Endothelial cell of umbilical vein (primary cell): ENCODE measurements around the gene EMID1. TPM values are rescaled to one million over a fixed set of nuclear protein-coding genes. Genes with fewer than 3 reads are reported as not detected.

Experiments
- BruUV-seq: library from RNA; stranded (reverse); fragments of 400-500 nt; replicated peaks from 2 replicates; lab custom pipeline; 2021; lab: Mats Ljungman, UMichigan
- CTCF ChIA-PET: fragments of 300-600, 350-600 bp; sonication (Branson Sonifier 250); formaldehyde crosslinking; loops from one replicate; lab custom pipeline; 2021; ENCODE audit warnings: antibody characterized with exemption, inconsistent platforms; lab: Charles Lee
- POLR2A ChIA-PET: fragments of 300-600, 350-600 bp; sonication (Branson Sonifier 250); formaldehyde crosslinking; loops from one replicate; lab custom pipeline; 2021; ENCODE audit warnings: antibody characterized with exemption, inconsistent platforms; lab: Charles Lee
- DNase-seq: peaks from one replicate; pipeline ENCODE4 v3.0.0-alpha.2; 2011; ENCODE audit warnings: low read depth, low spot score
- FAIRE-seq: peaks from 2 replicates; lab custom pipeline; 2011; peaks lifted over from hg19 to GRCh38; lab: Jason Lieb, UNC
- H2AFZ ChIP-seq: 2 replicates; pipeline ENCODE4 v1.6.0; 2012; ENCODE audit warnings: low read depth, low read length, control low read depth, inconsistent platforms
- H3K27ac ChIP-seq: 2 replicates; pipeline ENCODE4 v1.5.1; 2011; ENCODE audit warnings: low read depth, mild to moderate bottlenecking, control low read depth, low read length, moderate library complexity; ENCODE audit not compliant: insufficient read depth
- H3K27me3 ChIP-seq, 2 experiments: 2 replicates each; pipeline versions ENCODE4 v1.6.0 to v1.6.1; 2011; ENCODE audit warnings: low read length in 2 of 2, mixed read lengths in 1 of 2; ENCODE audit not compliant: control insufficient read depth in 2 of 2, insufficient read depth in 2 of 2
- H3K36me3 ChIP-seq, 2 experiments: 2 replicates in 1 of 2; 3 replicates in 1 of 2; pipeline ENCODE4 v1.5.1; 2011; ENCODE audit warnings: low read length in 2 of 2, mild to moderate bottlenecking in 1 of 2, moderate library complexity in 1 of 2; ENCODE audit not compliant: control insufficient read depth in 2 of 2, insufficient read depth in 2 of 2; ENCODE audit errors: extremely low read depth in 1 of 2
- H3K4me1 ChIP-seq: 3 replicates; pipeline ENCODE4 v1.5.1; 2011; ENCODE audit warnings: mild to moderate bottlenecking, low read length; ENCODE audit not compliant: control insufficient read depth, insufficient read depth; ENCODE audit errors: extremely low read depth
- H3K4me2 ChIP-seq: 2 replicates; pipeline ENCODE4 v1.6.1; 2011; ENCODE audit warnings: low read length, control low read depth, mixed read lengths; ENCODE audit not compliant: insufficient read depth
- H3K4me3 ChIP-seq, 3 experiments: fragments of 200-600 bp in 1 of 3; sonication (generic), shearing (Covaris generic) in 1 of 3; replicated peaks in 1 of 3; 2 replicates each; pipeline ENCODE4 v1.5.1; 2011 to 2016; ENCODE audit warnings: control low read depth in 3 of 3, low read length in 3 of 3, mild to moderate bottlenecking in 2 of 3, inconsistent platforms in 1 of 3, low read depth in 1 of 3, moderate library complexity in 1 of 3; ENCODE audit not compliant: insufficient read depth in 1 of 3
- H3K79me2 ChIP-seq: 2 replicates; pipeline ENCODE4 v1.6.0; 2012; ENCODE audit warnings: low read length, inconsistent platforms; ENCODE audit not compliant: control insufficient read depth, insufficient read depth
- H3K9ac ChIP-seq: replicated peaks from 2 replicates; pipeline ENCODE3; 2011; ENCODE audit warnings: low read length, control low read depth; ENCODE audit not compliant: insufficient read depth; ENCODE audit errors: extremely low read depth
- H3K9me1 ChIP-seq: replicated peaks from 3 replicates; pipeline ENCODE4 v1.6.0; 2011; ENCODE audit warnings: mild to moderate bottlenecking, low read length; ENCODE audit not compliant: control insufficient read depth, insufficient read depth; ENCODE audit errors: extremely low read depth
- H3K9me3 ChIP-seq: replicated peaks from 2 replicates; pipeline ENCODE4 v1.5.1; 2012; ENCODE audit warnings: low read length, inconsistent platforms; ENCODE audit not compliant: control insufficient read depth, insufficient read depth
- H4K20me1 ChIP-seq: replicated peaks from 2 replicates; pipeline ENCODE3; 2011; ENCODE audit warnings: mild to moderate bottlenecking, low read length; ENCODE audit not compliant: control insufficient read depth, insufficient read depth; ENCODE audit errors: extremely low read depth
- CTCF ChIP-seq, 2 donors: IDR thresholded peaks; 1 replicate in 1 of 2; 2 replicates in 1 of 2; pipeline ENCODE4 v1.5.1; 2011; ENCODE audit warnings: low read length in 2 of 2, mild to moderate bottlenecking in 2 of 2, moderate library complexity in 2 of 2, control low read depth in 1 of 2, inconsistent platforms in 1 of 2, low read depth in 1 of 2; ENCODE audit not compliant: insufficient read depth in 1 of 2; ENCODE audit errors: extremely low read depth in 1 of 2
- EZH2 ChIP-seq: IDR thresholded peaks from 2 replicates; pipeline ENCODE4 v1.6.1; 2012; ENCODE audit warnings: borderline replicate concordance, low read depth, mild to moderate bottlenecking, moderate library complexity, low read length, inconsistent platforms; ENCODE audit not compliant: severe bottlenecking
- FOS ChIP-seq: IDR thresholded peaks from 2 replicates; pipeline ENCODE4 v1.6.1; 2011; ENCODE audit warnings: mild to moderate bottlenecking, low read length, moderate library complexity, borderline replicate concordance; ENCODE audit not compliant: insufficient read depth
- GATA2 ChIP-seq: IDR thresholded peaks from 2 replicates; pipeline ENCODE4 v1.7.0; 2011; ENCODE audit warnings: low read depth, mild to moderate bottlenecking, moderate library complexity, mixed read lengths, low read length; ENCODE audit not compliant: insufficient read length, insufficient read depth
- JUN ChIP-seq: IDR thresholded peaks from 2 replicates; pipeline ENCODE4 v1.6.1; 2011; ENCODE audit warnings: borderline replicate concordance, low read depth; ENCODE audit not compliant: insufficient read length, insufficient read depth
- MAX ChIP-seq: IDR thresholded peaks from 2 replicates; pipeline ENCODE4 v1.6.1; 2011; ENCODE audit not compliant: insufficient read depth, insufficient read length
- MYC ChIP-seq: IDR thresholded peaks from one replicate; pipeline ENCODE4 v1.6.1; 2011; ENCODE audit warnings: mild to moderate bottlenecking, low read depth, low read length
- POLR2A ChIP-seq: IDR thresholded peaks from 2 replicates; pipeline ENCODE4 v1.6.1; 2012; ENCODE audit warnings: low read depth, mild to moderate bottlenecking, control low read depth, low read length
- POLR2AphosphoS5 ChIP-seq: IDR thresholded peaks from 2 replicates; pipeline ENCODE4 v1.6.1; 2012; ENCODE audit warnings: low read depth, mild to moderate bottlenecking, control low read depth, low read length, moderate library complexity; ENCODE audit not compliant: insufficient read depth
- dilution Hi-C: fragments of 300-500 bp; cut with MboI; formaldehyde crosslinking; loops from one replicate; pipeline ENCODE4 v1.15.0; 2019; ENCODE audit warnings: low sequenced_read_pairs; ENCODE audit not compliant: extremely low pct_ligation_motif_present
- intact Hi-C: fragments of 100-400 bp; cut with micrococcal nuclease; formaldehyde crosslinking; loops from one replicate; pipeline ENCODE4 v1.10.0; 2022
- polyA plus RNA-seq, 4 experiments: library from polyadenylated mRNA; depleted of rRNA in 3 of 4; stranded (reverse) in 3 of 4; unstranded in 1 of 4; fragments of >200 nt; gene quantifications; 2 replicates each; pipeline versions ENCODE4 v1.2.1 to v1.2.3, GENCODE V29; 2011 to 2012; ENCODE audit warnings: missing spikeins in 1 of 4
- total RNA-seq: library from RNA; stranded (reverse); gene quantifications from 2 replicates; pipeline ENCODE4 v1.2.3, GENCODE V29; 2021

EMID1 gene
- total and polyA plus RNA-seq, 2 donors (not counting 3 experiments of a cell fraction or from before 2014, with no cell fraction given), result 0.51 to 0.75 TPM

GRCh38 chr22:29194184-29194583 is 11.5 kb upstream of the EMID1 start:
- Histone ChIP-seq H3K4me1 (no peaks in the 10 kb centered on the region), H2AFZ (no peak overlapping the region), H4K20me1 (no peaks in the 10 kb centered on the region), H3K9me1 (no peaks in the 10 kb centered on the region), H3K9me3 (no peaks in the 10 kb centered on the region), H3K36me3 (no peaks in the 10 kb centered on the region), H3K4me2 (no peak overlapping the region), H3K79me2 (no peaks in the 10 kb centered on the region), H3K9ac (no peak overlapping the region), H3K27ac (no peak overlapping the region), H3K27me3 (peaks cover 0 to 4% of the 10 kb centered on the region in 2 experiments), H3K4me3 (no peak overlapping the region)
- ChIA-PET POLR2A (no interaction called here), CTCF (interaction anchor here (1.4 kb wide), 1 partner anchor 9 kb away, joined by 5 read pairs; no protein-coding TSS in a partner anchor)
- intact Hi-C loops, result no loop called here
- FAIRE-seq, result no peak
- no peak for DNase-seq
- no TSS peak for BruUV-seq
- dilution Hi-C loops, result no loop called here
- no peak for TF ChIP-seq FOS
- no peak for TF ChIP-seq GATA2
- no peak for TF ChIP-seq POLR2AphosphoS5
- TF ChIP-seq POLR2A, result no peak
- no peak for TF ChIP-seq MYC
- TF ChIP-seq EZH2, result no peak

GRCh38 chr22:29195118-29195963 is 10.4 kb upstream of the EMID1 start:
- no peaks in the 10 kb centered on the region for H4K20me1 ChIP-seq
- H3K9me3 ChIP-seq, result no peaks in the 10 kb centered on the region
- no peak overlapping the region for H3K4me3 ChIP-seq
- TF ChIP-seq MYC, result no peak
- no peak for TF ChIP-seq MAX
- no peak for TF ChIP-seq POLR2A
- no peak for TF ChIP-seq POLR2AphosphoS5
- TF ChIP-seq EZH2, result no peak
- TF ChIP-seq GATA2, result no peak
- TF ChIP-seq CTCF (IDR thresholded peaks at IDR 0.05; ENCODE audit: extremely low read depth in 1 of 2, insufficient read depth in 1 of 2, low read depth in 1 of 2, low read length in 2 of 2), result no peak
- no peak for TF ChIP-seq JUN
- no peak for TF ChIP-seq FOS
- BruUV-seq, result no TSS peak
- CTCF ChIA-PET, result interaction anchor here (1.2 kb wide), 1 partner anchor 50 kb away, joined by 5 read pairs; no protein-coding TSS in a partner anchor
- FAIRE-seq, result no peak
- H3K27ac ChIP-seq, result no peak overlapping the region
- no peaks in the 10 kb centered on the region for H3K79me2 ChIP-seq
- H3K9me1 ChIP-seq, result no peaks in the 10 kb centered on the region
- POLR2A ChIA-PET, result no interaction called here
- no peaks in the 10 kb centered on the region for H3K4me1 ChIP-seq
- no peak overlapping the region for H3K4me2 ChIP-seq
- no peak for DNase-seq
- no peak overlapping the region for H2AFZ ChIP-seq
- no peaks in the 10 kb centered on the region for H3K36me3 ChIP-seq
- dilution Hi-C loops (no loop called here), intact Hi-C loops (no loop called here)
- no peak overlapping the region for H3K9ac ChIP-seq
- no peaks in the 10 kb centered on the region for H3K27me3 ChIP-seq
